Measurements from ENCODE around the gene IER3. TPM values are rescaled to one million over a fixed set of nuclear protein-coding genes. Genes with fewer than 3 reads are reported as not detected.

IER3 gene
- total and polyA plus RNA-seq, 9 of the 15 experiments (the other 6 are each of a cell fraction or from before 2014, with no cell fraction given) = 1.5 to 30.0 (median 11.5) TPM

- TF ChIP-seq, protein P1, sequence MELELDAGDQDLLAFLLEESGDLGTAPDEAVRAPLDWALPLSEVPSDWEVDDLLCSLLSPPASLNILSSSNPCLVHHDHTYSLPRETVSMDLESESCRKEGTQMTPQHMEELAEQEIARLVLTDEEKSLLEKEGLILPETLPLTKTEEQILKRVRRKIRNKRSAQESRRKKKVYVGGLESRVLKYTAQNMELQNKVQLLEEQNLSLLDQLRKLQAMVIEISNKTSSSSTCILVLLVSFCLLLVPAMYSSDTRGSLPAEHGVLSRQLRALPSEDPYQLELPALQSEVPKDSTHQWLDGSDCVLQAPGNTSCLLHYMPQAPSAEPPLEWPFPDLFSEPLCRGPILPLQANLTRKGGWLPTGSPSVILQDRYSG (tag; conservative IDR thresholded peaks at IDR 0.05; ENCODE audit: low read depth) = no peak
- TF ChIP-seq ZNF79 (CRISPR knock-in tag; IDR thresholded peaks at IDR 0.05; ENCODE audit: low read depth) (no peak), STAT5B (CRISPR knock-in tag; IDR thresholded peaks at IDR 0.05) (no peak), GATAD2A (IDR thresholded peaks at IDR 0.05) (no peak), ZNF584 (CRISPR knock-in tag; IDR thresholded peaks at IDR 0.05; ENCODE audit: low read depth) (0 out of 2 replicates have a peak, but pooled peaks have one; percentile 59), TFE3 (CRISPR knock-in tag; IDR thresholded peaks at IDR 0.05) (no peak), FOXO4 (CRISPR knock-in tag; IDR thresholded peaks at IDR 0.05) (no peak), POLR2G (IDR thresholded peaks at IDR 0.05; ENCODE audit: low read depth, low read length) (no peak), ARID4B (CRISPR knock-in tag; IDR thresholded peaks at IDR 0.05) (no peak), PML (IDR thresholded peaks at IDR 0.05; ENCODE audit: low read length) (no peak), TCFL5 (CRISPR knock-in tag; conservative IDR thresholded peaks at IDR 0.05) (no peak), ZNF197 (CRISPR knock-in tag; IDR thresholded peaks at IDR 0.05; ENCODE audit: low read depth) (no peak), HEY1 (CRISPR knock-in tag; IDR thresholded peaks at IDR 0.05; ENCODE audit: borderline replicate concordance) (no peak), TRIM24 (IDR thresholded peaks at IDR 0.05) (no peak), RNF2 (IDR thresholded peaks at IDR 0.05) (no peak), CBX1 (IDR thresholded peaks at IDR 0.05; ENCODE audit: low read depth) (no peak)
- TF ChIP-seq, protein P2, sequence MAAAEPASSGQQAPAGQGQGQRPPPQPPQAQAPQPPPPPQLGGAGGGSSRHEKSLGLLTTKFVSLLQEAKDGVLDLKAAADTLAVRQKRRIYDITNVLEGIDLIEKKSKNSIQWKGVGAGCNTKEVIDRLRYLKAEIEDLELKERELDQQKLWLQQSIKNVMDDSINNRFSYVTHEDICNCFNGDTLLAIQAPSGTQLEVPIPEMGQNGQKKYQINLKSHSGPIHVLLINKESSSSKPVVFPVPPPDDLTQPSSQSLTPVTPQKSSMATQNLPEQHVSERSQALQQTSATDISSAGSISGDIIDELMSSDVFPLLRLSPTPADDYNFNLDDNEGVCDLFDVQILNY (CRISPR knock-in tag; IDR thresholded peaks at IDR 0.05) = no peak
- TF ChIP-seq, protein P3, sequence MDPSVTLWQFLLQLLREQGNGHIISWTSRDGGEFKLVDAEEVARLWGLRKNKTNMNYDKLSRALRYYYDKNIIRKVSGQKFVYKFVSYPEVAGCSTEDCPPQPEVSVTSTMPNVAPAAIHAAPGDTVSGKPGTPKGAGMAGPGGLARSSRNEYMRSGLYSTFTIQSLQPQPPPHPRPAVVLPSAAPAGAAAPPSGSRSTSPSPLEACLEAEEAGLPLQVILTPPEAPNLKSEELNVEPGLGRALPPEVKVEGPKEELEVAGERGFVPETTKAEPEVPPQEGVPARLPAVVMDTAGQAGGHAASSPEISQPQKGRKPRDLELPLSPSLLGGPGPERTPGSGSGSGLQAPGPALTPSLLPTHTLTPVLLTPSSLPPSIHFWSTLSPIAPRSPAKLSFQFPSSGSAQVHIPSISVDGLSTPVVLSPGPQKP (CRISPR knock-in tag; IDR thresholded peaks at IDR 0.05) = no peak
Measured at GRCh38 chr6:30757261-30757904, 13.0 kb upstream of the IER3 start (continued).
